ENCODE data around the gene VPS4B. TPM values are rescaled to one million over a fixed set of nuclear protein-coding genes. Genes with fewer than 3 reads are reported as not detected.

VPS4B gene
- total and polyA plus RNA-seq, 2 experiments from 2014 or later: 30.2 to 49.4 TPM

- Histone ChIP-seq H3K4me3 (no peak overlapping the region), H3K9me2 (ENCODE audit: insufficient read depth) (no peaks in the 10 kb centered on the region), H3F3A (replicated peaks; ENCODE audit: low read depth) (no peaks in the 10 kb centered on the region), H3K36me3 (ENCODE audit: insufficient read depth) (no peaks in the 10 kb centered on the region), H3K27me3 (ENCODE audit: insufficient read depth) (no peaks in the 10 kb centered on the region), H3K4me2 (no peak overlapping the region), H3K27ac (ENCODE audit: low read depth) (no peak overlapping the region), H4K20me1 (replicated peaks; ENCODE audit: insufficient read depth) (no peaks in the 10 kb centered on the region), H3K4me1 (ENCODE audit: insufficient read depth) (no peaks in the 10 kb centered on the region), H3K79me2 (replicated peaks; ENCODE audit: insufficient read depth) (no peaks in the 10 kb centered on the region), H2AFZ (no peak overlapping the region)
- ATAC-seq (no peak), DNase-seq (ENCODE audit: low spot score) (no peak)
- Mint-ChIP-seq H3K4me3 (no peak overlapping the region), H3K27ac (no peak overlapping the region), H3K36me3 (ENCODE audit: low read depth) (peaks cover 5% of the 10 kb centered on the region; the same call in 2 of the 3 replicates), H3K4me1 (no peaks in the 10 kb centered on the region), H3K9me3 (peaks cover 20% of the 10 kb centered on the region), H3K27me3 (ENCODE audit: insufficient read depth, low read depth, poor library complexity) (no peaks in the 10 kb centered on the region)
- TF ChIP-seq, protein P1, sequence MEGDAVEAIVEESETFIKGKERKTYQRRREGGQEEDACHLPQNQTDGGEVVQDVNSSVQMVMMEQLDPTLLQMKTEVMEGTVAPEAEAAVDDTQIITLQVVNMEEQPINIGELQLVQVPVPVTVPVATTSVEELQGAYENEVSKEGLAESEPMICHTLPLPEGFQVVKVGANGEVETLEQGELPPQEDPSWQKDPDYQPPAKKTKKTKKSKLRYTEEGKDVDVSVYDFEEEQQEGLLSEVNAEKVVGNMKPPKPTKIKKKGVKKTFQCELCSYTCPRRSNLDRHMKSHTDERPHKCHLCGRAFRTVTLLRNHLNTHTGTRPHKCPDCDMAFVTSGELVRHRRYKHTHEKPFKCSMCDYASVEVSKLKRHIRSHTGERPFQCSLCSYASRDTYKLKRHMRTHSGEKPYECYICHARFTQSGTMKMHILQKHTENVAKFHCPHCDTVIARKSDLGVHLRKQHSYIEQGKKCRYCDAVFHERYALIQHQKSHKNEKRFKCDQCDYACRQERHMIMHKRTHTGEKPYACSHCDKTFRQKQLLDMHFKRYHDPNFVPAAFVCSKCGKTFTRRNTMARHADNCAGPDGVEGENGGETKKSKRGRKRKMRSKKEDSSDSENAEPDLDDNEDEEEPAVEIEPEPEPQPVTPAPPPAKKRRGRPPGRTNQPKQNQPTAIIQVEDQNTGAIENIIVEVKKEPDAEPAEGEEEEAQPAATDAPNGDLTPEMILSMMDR (conservative IDR thresholded peaks at IDR 0.05; ENCODE audit: low read depth in 2 of 2): no peak
- no peak for TF ChIP-seq EZH2phosphoT487 (IDR thresholded peaks at IDR 0.05; ENCODE audit: unreplicated experiment)
- TF ChIP-seq ZNF114 (CRISPR knock-in tag; IDR thresholded peaks at IDR 0.05): no peak
- no peak for TF ChIP-seq STAT1 (IDR thresholded peaks at IDR 0.05; ENCODE audit: unreplicated experiment)
- no peak for TF ChIP-seq NANOG (IDR thresholded peaks at IDR 0.05; ENCODE audit: borderline replicate concordance)
- TF ChIP-seq, protein P2, sequence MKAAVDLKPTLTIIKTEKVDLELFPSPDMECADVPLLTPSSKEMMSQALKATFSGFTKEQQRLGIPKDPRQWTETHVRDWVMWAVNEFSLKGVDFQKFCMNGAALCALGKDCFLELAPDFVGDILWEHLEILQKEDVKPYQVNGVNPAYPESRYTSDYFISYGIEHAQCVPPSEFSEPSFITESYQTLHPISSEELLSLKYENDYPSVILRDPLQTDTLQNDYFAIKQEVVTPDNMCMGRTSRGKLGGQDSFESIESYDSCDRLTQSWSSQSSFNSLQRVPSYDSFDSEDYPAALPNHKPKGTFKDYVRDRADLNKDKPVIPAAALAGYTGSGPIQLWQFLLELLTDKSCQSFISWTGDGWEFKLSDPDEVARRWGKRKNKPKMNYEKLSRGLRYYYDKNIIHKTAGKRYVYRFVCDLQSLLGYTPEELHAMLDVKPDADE (IDR thresholded peaks at IDR 0.05): no peak
- TF ChIP-seq ZNF331 (CRISPR knock-in tag; IDR thresholded peaks at IDR 0.05; ENCODE audit: low read depth): no peak
- TF ChIP-seq POLR2AphosphoS5 (IDR thresholded peaks at IDR 0.05; ENCODE audit: low read depth): no peak
- TF ChIP-seq, protein P3, sequence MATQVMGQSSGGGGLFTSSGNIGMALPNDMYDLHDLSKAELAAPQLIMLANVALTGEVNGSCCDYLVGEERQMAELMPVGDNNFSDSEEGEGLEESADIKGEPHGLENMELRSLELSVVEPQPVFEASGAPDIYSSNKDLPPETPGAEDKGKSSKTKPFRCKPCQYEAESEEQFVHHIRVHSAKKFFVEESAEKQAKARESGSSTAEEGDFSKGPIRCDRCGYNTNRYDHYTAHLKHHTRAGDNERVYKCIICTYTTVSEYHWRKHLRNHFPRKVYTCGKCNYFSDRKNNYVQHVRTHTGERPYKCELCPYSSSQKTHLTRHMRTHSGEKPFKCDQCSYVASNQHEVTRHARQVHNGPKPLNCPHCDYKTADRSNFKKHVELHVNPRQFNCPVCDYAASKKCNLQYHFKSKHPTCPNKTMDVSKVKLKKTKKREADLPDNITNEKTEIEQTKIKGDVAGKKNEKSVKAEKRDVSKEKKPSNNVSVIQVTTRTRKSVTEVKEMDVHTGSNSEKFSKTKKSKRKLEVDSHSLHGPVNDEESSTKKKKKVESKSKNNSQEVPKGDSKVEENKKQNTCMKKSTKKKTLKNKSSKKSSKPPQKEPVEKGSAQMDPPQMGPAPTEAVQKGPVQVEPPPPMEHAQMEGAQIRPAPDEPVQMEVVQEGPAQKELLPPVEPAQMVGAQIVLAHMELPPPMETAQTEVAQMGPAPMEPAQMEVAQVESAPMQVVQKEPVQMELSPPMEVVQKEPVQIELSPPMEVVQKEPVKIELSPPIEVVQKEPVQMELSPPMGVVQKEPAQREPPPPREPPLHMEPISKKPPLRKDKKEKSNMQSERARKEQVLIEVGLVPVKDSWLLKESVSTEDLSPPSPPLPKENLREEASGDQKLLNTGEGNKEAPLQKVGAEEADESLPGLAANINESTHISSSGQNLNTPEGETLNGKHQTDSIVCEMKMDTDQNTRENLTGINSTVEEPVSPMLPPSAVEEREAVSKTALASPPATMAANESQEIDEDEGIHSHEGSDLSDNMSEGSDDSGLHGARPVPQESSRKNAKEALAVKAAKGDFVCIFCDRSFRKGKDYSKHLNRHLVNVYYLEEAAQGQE (IDR thresholded peaks at IDR 0.05; ENCODE audit: unreplicated experiment): no peak
- TF ChIP-seq JUNB (IDR thresholded peaks at IDR 0.05; ENCODE audit: unreplicated experiment): no peak
- TF ChIP-seq ZNF462 (CRISPR knock-in tag; IDR thresholded peaks at IDR 0.05): no peak
- no peak for TF ChIP-seq CREB1 (CRISPR knock-in tag; IDR thresholded peaks at IDR 0.05; ENCODE audit: low read depth)
- no peak for TF ChIP-seq EZH2 (IDR thresholded peaks at IDR 0.05; ENCODE audit: low read depth, unreplicated experiment)
Measured at GRCh38 chr18:63374540-63374939, 47.7 kb downstream of the VPS4B start.

Measured in GM23338 (cell line).